CD4-positive, alpha-beta memory T cell (primary cell): ENCODE results near the gene ADCY5. TPM values are rescaled to one million over a fixed set of nuclear protein-coding genes. Genes with fewer than 3 reads are reported as not detected.

ENCODE experiments used
- CTCF ChIA-PET: fragments of 350-600 bp; sonication (Branson Sonifier 250); formaldehyde crosslinking; loops from one replicate; lab custom pipeline; 2021; ENCODE audit warnings: inconsistent platforms; ENCODE audit not compliant: partially characterized antibody; lab: Charles Lee
- POLR2A ChIA-PET: fragments of 350-600 bp; sonication (Branson Sonifier 250); formaldehyde crosslinking; loops from one replicate; lab custom pipeline; 2021; ENCODE audit not compliant: partially characterized antibody; lab: Charles Lee
- DNase-seq, 5 donors: peaks; one replicate each; pipeline versions ENCODE4 v3.0.0 to v3.0.0-alpha.2; 2020 to 2022; ENCODE audit warnings: mixed read lengths in 1 of 5
- H3K27ac ChIP-seq: one replicate; pipeline ENCODE4 v1.7.0; 2013; ENCODE audit warnings: low read depth, low read length
- H3K27me3 ChIP-seq: 2 replicates; pipeline ENCODE4 v1.7.0; 2013; ENCODE audit warnings: mild to moderate bottlenecking, low read length, moderate library complexity; ENCODE audit not compliant: insufficient read depth
- H3K36me3 ChIP-seq: 2 replicates; pipeline ENCODE4 v1.7.0; 2013; ENCODE audit warnings: mild to moderate bottlenecking, low read length, moderate library complexity; ENCODE audit not compliant: insufficient read depth
- H3K4me1 ChIP-seq: 2 replicates; pipeline ENCODE4 v1.7.0; 2013; ENCODE audit warnings: mild to moderate bottlenecking, low read length, moderate library complexity; ENCODE audit not compliant: insufficient read depth
- H3K4me3 ChIP-seq, 2 donors: one replicate each; pipeline ENCODE4 v1.7.0; 2013; ENCODE audit warnings: low read length in 2 of 2, mild to moderate bottlenecking in 1 of 2
- H3K9me3 ChIP-seq, 2 donors: one replicate each; pipeline ENCODE4 v1.7.0; 2013; ENCODE audit warnings: low read length in 2 of 2, control low read depth in 1 of 2; ENCODE audit not compliant: control insufficient read depth in 1 of 2
- H3K27ac Mint-ChIP-seq, 7 donors: one replicate each; pipeline ENCODE4 v1.8.0; 2020 to 2021; ENCODE audit warnings: mixed read lengths in 7 of 7, mild to moderate bottlenecking in 6 of 7, inconsistent platforms in 3 of 7, moderate library complexity in 3 of 7
- H3K27me3 Mint-ChIP-seq, 2 donors: one replicate each; pipeline ENCODE4 v1.8.0; 2020 to 2021; ENCODE audit warnings: mixed read lengths in 2 of 2
- H3K36me3 Mint-ChIP-seq, 2 donors: one replicate each; pipeline ENCODE4 v1.8.0; 2020 to 2021; ENCODE audit warnings: mixed read lengths in 2 of 2, inconsistent platforms in 1 of 2, mild to moderate bottlenecking in 1 of 2
- H3K4me1 Mint-ChIP-seq, 4 donors: one replicate each; pipeline ENCODE4 v1.8.0; 2020 to 2021; ENCODE audit warnings: mixed read lengths in 4 of 4, mild to moderate bottlenecking in 1 of 4
- H3K4me3 Mint-ChIP-seq, 8 donors: one replicate each; pipeline ENCODE4 v1.8.0; 2020 to 2021; ENCODE audit warnings: mixed read lengths in 8 of 8, mild to moderate bottlenecking in 7 of 8, moderate library complexity in 6 of 8, inconsistent platforms in 3 of 8
- H3K9me3 Mint-ChIP-seq, 8 donors: one replicate each; pipeline ENCODE4 v1.8.0; 2020 to 2021; ENCODE audit warnings: mixed read lengths in 8 of 8, mild to moderate bottlenecking in 5 of 8, inconsistent platforms in 3 of 8, moderate library complexity in 1 of 8
- intact Hi-C: fragments of 100-400 bp; cut with micrococcal nuclease; formaldehyde crosslinking; loops from one replicate; pipeline ENCODE4 v1.15.1; 2023
- polyA plus RNA-seq, 2 donors: library from polyadenylated mRNA; unstranded; fragments of 300-500 nt; fragmentation: Illumina TruSeq; gene quantifications; one replicate each; pipeline ENCODE4 v1.2.3, GENCODE V29; 2021
- total RNA-seq, 2 experiments: library from RNA; stranded (reverse); gene quantifications; one replicate each; pipeline ENCODE4 v1.2.3, GENCODE V29; 2021

ADCY5 gene
- total and polyA plus RNA-seq, 4 experiments from 2014 or later = 0.11 TPM; not detected in 3

DNA sequence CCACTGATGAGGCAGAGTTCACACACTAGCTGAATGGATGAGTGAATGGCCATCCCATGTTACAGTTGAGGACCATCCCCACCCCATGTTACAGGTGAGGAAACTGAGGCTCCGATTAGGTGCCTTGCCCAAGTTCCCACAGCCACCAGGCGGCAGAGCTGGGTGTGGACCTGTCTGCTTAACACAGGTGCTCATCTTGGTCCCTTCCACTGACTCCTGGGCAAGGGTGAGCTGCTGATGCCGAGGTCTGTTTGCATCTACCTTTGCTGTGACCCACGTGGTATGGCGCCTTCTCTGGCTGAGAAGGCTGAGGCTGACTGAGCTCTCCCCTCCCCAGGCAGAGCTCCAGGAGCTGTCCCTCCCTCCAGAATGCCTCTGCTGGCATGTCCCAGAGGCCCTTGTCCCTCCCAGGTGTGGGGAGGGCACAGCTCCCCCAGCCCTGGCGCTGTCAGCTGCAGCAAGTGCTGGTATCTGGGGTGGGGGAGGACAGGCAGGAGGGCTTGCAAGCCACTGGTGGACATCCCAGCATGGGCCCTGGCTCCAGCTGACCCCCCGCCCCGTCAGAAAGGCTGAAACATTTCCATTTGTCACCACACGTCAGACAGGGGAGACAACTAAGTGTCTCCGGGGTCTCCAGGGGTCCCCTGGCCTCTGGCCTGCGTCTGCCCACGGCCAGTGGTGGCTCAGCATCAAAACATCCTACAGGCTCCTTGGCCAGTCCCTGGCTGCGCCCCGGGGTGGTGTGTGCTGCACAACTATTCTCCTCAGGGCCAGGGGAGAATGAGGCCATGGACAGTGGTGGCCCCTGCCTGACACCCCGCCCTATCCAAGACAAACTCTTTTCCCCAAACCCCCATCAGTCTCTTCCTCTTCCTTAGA, 105.4 kb downstream of the ADCY5 start:
- no peaks in the 10 kb centered on the region for H3K4me1 ChIP-seq
- Mint-ChIP-seq H3K4me3 (no peak overlapping the region), H3K27ac (no peak overlapping the region), H3K27me3 (peaks cover 6 to 9% of the 10 kb centered on the region in 2 donors), H3K36me3 (no peaks in the 10 kb centered on the region), H3K9me3 (no peaks in the 10 kb centered on the region), H3K4me1 (peaks cover 0 to 5% (median 0%) of the 10 kb centered on the region in 4 donors)
- intact Hi-C loops = no loop called here
- no peak overlapping the region for H3K4me3 ChIP-seq
- no peaks in the 10 kb centered on the region for H3K9me3 ChIP-seq
- no peak overlapping the region for H3K27ac ChIP-seq
- POLR2A ChIA-PET = no interaction called here
- CTCF ChIA-PET = interaction anchor here (2.2 kb wide), 1 partner anchor 14 kb away, joined by 9 read pairs; no protein-coding TSS in a partner anchor
- H3K27me3 ChIP-seq = no peaks in the 10 kb centered on the region
- no peak for DNase-seq
- no peaks in the 10 kb centered on the region for H3K36me3 ChIP-seq

GRCh38 chr3:123342631-123343080, 106.2 kb downstream of the ADCY5 start:
- Histone ChIP-seq H3K27me3 (no peaks in the 10 kb centered on the region), H3K4me1 (no peaks in the 10 kb centered on the region), H3K27ac (no peak overlapping the region), H3K36me3 (no peaks in the 10 kb centered on the region), H3K9me3 (no peaks in the 10 kb centered on the region), H3K4me3 (no peak overlapping the region)
- no peaks in the 10 kb centered on the region for H3K36me3 Mint-ChIP-seq
- ChIA-PET POLR2A (no interaction called here), CTCF (interaction anchor here (2.2 kb wide), 1 partner anchor 13 kb away, joined by 9 read pairs; no protein-coding TSS in a partner anchor)
- DNase-seq = no peak
- no peaks in the 10 kb centered on the region for H3K9me3 Mint-ChIP-seq
- H3K27ac Mint-ChIP-seq = no peak overlapping the region
- H3K27me3 Mint-ChIP-seq = peaks cover 2 to 3% of the 10 kb centered on the region in 2 donors
- peaks cover 0 to under 1% (median 0%) of the 10 kb centered on the region in 4 donors for H3K4me1 Mint-ChIP-seq
- intact Hi-C loops = no loop called here
- no peak overlapping the region for H3K4me3 Mint-ChIP-seq

DNA sequence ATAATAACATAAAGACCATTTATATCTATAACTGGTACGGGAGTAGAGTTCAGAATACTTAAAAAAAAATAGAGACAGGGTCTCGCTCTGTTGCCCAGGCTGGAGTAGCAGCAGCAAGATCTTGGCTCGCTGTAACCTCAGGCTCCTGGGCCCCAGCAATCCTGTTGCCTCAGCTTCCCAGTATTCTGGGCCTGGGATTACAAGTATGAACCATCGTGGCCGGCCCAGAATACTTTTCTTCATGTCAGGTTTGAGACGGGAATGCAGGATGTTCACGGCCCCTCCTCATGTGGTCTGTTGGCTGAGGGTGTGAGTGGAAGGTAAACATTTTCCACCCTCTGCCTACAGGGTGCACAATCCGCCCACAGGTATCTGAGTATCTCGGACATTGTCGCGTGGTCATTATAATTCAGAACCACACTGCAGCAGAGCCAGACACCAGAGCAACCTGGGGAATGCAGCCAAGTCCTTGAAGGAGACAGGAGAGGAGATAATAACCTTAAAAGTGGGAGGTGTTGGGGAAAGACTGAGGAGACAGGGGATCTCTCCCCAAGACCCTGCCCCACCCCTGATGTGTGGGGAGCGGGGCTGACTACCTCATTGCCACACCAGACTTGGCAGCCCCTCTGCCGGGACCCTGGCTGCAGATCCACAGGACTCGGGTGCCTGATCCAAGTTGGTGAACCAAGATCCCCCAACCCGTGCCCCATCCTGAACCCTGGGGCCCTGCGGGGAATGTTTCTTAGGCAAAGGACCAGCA, 106.8 kb downstream of the ADCY5 start:
- Mint-ChIP-seq H3K4me1 (no peaks in the 10 kb centered on the region), H3K36me3 (no peaks in the 10 kb centered on the region), H3K4me3 (no peak overlapping the region), H3K27ac (no peak overlapping the region), H3K9me3 (no peaks in the 10 kb centered on the region), H3K27me3 (peaks cover 2 to 3% of the 10 kb centered on the region in 2 donors)
- ChIA-PET CTCF (interaction anchor here (1.7 to 2.2 kb wide), 2 partner anchors 12 kb away, joined by 9 read pairs; no protein-coding TSS in a partner anchor), POLR2A (no interaction called here)
- Histone ChIP-seq H3K4me3 (no peak overlapping the region), H3K27ac (no peak overlapping the region), H3K4me1 (no peaks in the 10 kb centered on the region), H3K36me3 (no peaks in the 10 kb centered on the region), H3K9me3 (no peaks in the 10 kb centered on the region), H3K27me3 (no peaks in the 10 kb centered on the region)
- DNase-seq = no peak
- intact Hi-C loops = no loop called here

GRCh38 chr3:123340336-123340735, 108.6 kb downstream of the ADCY5 start:
- intact Hi-C loops = no loop called here
- Histone ChIP-seq H3K4me3 (no peak overlapping the region), H3K27ac (no peak overlapping the region), H3K4me1 (peaks cover 3% of the 10 kb centered on the region), H3K9me3 (no peaks in the 10 kb centered on the region), H3K27me3 (no peaks in the 10 kb centered on the region), H3K36me3 (no peaks in the 10 kb centered on the region)
- Mint-ChIP-seq H3K27me3 (peaks cover 2 to 3% of the 10 kb centered on the region in 2 donors), H3K4me1 (peaks cover under 1 to 2% (median under 1%) of the 10 kb centered on the region in 4 donors), H3K36me3 (no peaks in the 10 kb centered on the region), H3K4me3 (no peak overlapping the region), H3K27ac (peak overlapping the region in 1 of 7 donors; percentile 14), H3K9me3 (peaks cover 0 to 1% (median 0%) of the 10 kb centered on the region in 8 donors)
- no peak for DNase-seq
- ChIA-PET CTCF (interaction anchor here (1.7 kb wide), 1 partner anchor 10 kb away, joined by 9 read pairs; no protein-coding TSS in a partner anchor), POLR2A (no interaction called here)

DNA sequence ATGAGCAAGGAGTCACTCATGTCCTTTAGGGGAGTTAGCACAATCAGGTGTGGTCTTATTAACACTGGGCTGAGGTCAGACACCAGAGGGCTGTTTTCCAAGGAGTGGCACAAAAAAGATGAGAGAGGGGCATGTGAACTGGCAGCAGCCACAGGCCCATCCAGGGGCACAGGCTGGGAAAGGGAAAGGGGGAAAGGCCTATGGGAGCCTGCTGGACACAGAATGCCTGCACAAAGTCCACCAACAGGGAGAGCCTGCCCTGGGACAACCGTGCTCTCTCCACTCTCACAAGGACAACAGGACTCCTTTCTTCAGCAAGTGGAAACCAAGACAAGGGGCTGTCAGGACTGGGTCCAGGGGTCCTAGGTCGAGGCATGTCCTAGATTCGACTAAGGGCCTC, 109.6 kb downstream of the ADCY5 start:
- CTCF ChIA-PET = interaction anchor here (0.7 kb wide), 1 partner anchor 10 kb away, joined by 3 read pairs; no protein-coding TSS in a partner anchor
- no peak for DNase-seq

DNA sequence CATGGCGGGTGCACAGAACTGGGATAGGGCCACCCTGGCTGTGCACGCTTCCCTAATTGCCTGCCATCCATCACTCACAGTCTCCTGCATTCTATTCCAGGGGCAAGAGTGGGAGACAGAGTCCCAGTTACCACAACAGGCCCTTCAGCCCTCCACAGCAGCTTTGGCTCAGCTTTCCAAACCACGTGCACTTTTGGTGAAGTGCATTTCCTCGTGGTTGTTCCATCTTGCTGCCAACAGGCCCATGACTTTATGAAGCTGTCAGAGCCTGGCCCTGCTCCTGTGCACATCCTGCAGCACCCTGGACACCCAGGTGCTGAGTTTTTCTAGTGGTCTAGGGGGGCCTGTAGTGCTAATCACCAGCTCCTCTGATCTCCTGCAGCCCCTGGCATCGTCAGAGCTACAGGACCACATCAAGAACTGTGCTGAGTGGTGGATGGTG, 110.2 kb downstream of the ADCY5 start:
- CTCF ChIA-PET = interaction anchor here (0.7 to 14.9 kb wide), 2 partner anchors 9 to 221 kb away, joined by 3 to 137 read pairs; no protein-coding TSS in a partner anchor
- Histone ChIP-seq H3K4me3 (no peak overlapping the region), H3K27me3 (no peaks in the 10 kb centered on the region), H3K27ac (no peak overlapping the region), H3K4me1 (peaks cover 9% of the 10 kb centered on the region), H3K9me3 (no peaks in the 10 kb centered on the region), H3K36me3 (no peaks in the 10 kb centered on the region)
- no peak overlapping the region for H3K27ac Mint-ChIP-seq
- POLR2A ChIA-PET = no interaction called here
- peaks cover 2 to 3% of the 10 kb centered on the region in 2 donors for H3K27me3 Mint-ChIP-seq
- intact Hi-C loops = no loop called here
- peaks cover 0 to 1% (median 0%) of the 10 kb centered on the region in 8 donors for H3K9me3 Mint-ChIP-seq
- no peak overlapping the region for H3K4me3 Mint-ChIP-seq
- H3K36me3 Mint-ChIP-seq = no peaks in the 10 kb centered on the region
- no peak for DNase-seq
- peaks cover 7 to 9% (median 8%) of the 10 kb centered on the region in 4 donors for H3K4me1 Mint-ChIP-seq

More for the DNA sequence above, 109.6 kb downstream of the ADCY5 start:
- intact Hi-C loops = no loop called here
- no peak overlapping the region for H3K27ac ChIP-seq
- peaks cover 0 to 1% (median 0%) of the 10 kb centered on the region in 8 donors for H3K9me3 Mint-ChIP-seq
- H3K27ac Mint-ChIP-seq = no peak overlapping the region
- POLR2A ChIA-PET = no interaction called here
- peaks cover 9% of the 10 kb centered on the region for H3K4me1 ChIP-seq
- H3K4me1 Mint-ChIP-seq = peaks cover 7 to 9% (median 8%) of the 10 kb centered on the region in 4 donors
- no peaks in the 10 kb centered on the region for H3K27me3 ChIP-seq
- H3K4me3 Mint-ChIP-seq = no peak overlapping the region
- no peaks in the 10 kb centered on the region for H3K36me3 ChIP-seq
- no peaks in the 10 kb centered on the region for H3K36me3 Mint-ChIP-seq
- H3K9me3 ChIP-seq = no peaks in the 10 kb centered on the region
- no peak overlapping the region for H3K4me3 ChIP-seq
- peaks cover 2 to 3% of the 10 kb centered on the region in 2 donors for H3K27me3 Mint-ChIP-seq
